HUES48 (cell line): ENCODE results near the gene LRRC47.

Experiments used
- H3K27ac ChIP-seq: one replicate; pipeline ENCODE4 v1.7.0; 2013; ENCODE audit warnings: low read depth, low read length, inconsistent platforms
- H3K27me3 ChIP-seq: 2 replicates; pipeline ENCODE4 v1.6.1; 2013; ENCODE audit warnings: mild to moderate bottlenecking, low read length; ENCODE audit not compliant: control insufficient read depth, insufficient read depth
- H3K36me3 ChIP-seq: 2 replicates; pipeline ENCODE4 v1.6.1; 2013; ENCODE audit warnings: low read length; ENCODE audit not compliant: control insufficient read depth, insufficient read depth
- H3K4me1 ChIP-seq: 2 replicates; pipeline ENCODE4 v1.6.1; 2013; ENCODE audit warnings: mild to moderate bottlenecking, low read length; ENCODE audit not compliant: control insufficient read depth, insufficient read depth
- H3K4me3 ChIP-seq: 2 replicates; pipeline ENCODE4 v1.5.1; 2013; ENCODE audit warnings: mild to moderate bottlenecking, low read depth, low read length
- H3K9ac ChIP-seq: 2 replicates; pipeline ENCODE4 v1.6.1; 2013; ENCODE audit warnings: mild to moderate bottlenecking, low read depth, low read length, moderate library complexity
- H3K9me3 ChIP-seq: 2 replicates; pipeline ENCODE4 v1.6.1; 2013; ENCODE audit warnings: low read length; ENCODE audit not compliant: control insufficient read depth, insufficient read depth

LRRC47 gene

DNA sequence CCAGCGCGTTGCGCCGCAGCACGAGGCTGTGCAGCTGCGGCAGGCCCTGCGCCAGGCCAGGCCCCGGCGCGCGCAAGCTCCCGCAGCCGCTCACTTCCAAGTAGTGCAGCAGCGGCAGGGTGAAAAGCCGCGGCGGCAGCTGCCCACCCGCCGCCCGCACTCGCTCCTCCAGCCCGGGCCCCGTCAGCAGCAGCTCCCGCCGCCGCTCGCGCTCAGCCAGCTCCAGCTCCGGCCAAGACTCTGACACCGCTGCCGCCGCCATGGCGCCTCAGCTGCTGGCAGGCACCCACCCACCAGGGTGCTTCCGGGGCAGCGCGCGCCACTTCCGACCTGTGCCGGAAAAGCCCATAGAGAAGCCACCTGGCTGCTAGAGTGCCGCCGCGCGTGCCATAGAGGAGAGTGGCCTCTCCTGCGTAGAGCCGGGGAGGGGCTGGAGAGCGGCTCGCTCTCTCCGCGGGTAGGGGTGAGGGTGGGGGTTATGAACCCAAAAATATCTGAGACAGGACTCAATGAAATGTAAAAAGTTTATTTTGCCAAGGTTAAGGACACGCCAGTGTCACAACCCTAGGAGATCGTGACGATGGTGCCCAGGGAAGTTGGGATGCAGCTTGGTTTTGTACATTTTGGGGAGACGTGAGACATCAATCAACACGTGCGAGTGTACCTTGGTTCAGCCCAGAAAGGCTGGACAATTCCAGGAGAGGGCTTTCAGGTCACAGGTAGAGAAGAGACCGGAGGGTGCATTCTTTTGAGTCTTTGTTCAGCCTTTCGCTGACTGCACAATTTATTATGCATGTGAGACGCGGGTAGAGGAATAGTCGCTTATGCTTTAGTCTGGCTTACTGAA lies at the start of gene LRRC47:
Gene LRRC47 (minus strand): TSS at position 284 of the 847 bp plus-strand sequence. CDS start 22 bp downstream, at position 262.
- H3K4me1 ChIP-seq, result peaks cover 23% of the 10 kb centered on the region
- peaks cover 7% of the 10 kb centered on the region; the same call in 1 of the 2 replicates for H3K36me3 ChIP-seq
- H3K4me3 ChIP-seq, result peak within 1 kb of the TSS; percentile 84
- H3K27ac ChIP-seq, result peak within 1 kb of the TSS; percentile 66
- peak within 1 kb of the TSS; percentile 73 for H3K9ac ChIP-seq
- no peaks in the 10 kb centered on the region for H3K27me3 ChIP-seq
- no peaks in the 10 kb centered on the region for H3K9me3 ChIP-seq

GRCh38 chr1:3842912-3843311 lies 46.6 kb upstream of the LRRC47 start:
- Histone ChIP-seq H3K27ac (no peak overlapping the region), H3K4me3 (no peak overlapping the region), H3K27me3 (no peaks in the 10 kb centered on the region), H3K9ac (no peak overlapping the region), H3K4me1 (no peaks in the 10 kb centered on the region), H3K36me3 (peaks cover 35% of the 10 kb centered on the region), H3K9me3 (no peaks in the 10 kb centered on the region)

GRCh38 chr1:3841491-3841890 lies 45.2 kb upstream of the LRRC47 start:
- no peaks in the 10 kb centered on the region for H3K9me3 ChIP-seq
- peaks cover 41% of the 10 kb centered on the region for H3K36me3 ChIP-seq
- no peak overlapping the region for H3K9ac ChIP-seq

DNA sequence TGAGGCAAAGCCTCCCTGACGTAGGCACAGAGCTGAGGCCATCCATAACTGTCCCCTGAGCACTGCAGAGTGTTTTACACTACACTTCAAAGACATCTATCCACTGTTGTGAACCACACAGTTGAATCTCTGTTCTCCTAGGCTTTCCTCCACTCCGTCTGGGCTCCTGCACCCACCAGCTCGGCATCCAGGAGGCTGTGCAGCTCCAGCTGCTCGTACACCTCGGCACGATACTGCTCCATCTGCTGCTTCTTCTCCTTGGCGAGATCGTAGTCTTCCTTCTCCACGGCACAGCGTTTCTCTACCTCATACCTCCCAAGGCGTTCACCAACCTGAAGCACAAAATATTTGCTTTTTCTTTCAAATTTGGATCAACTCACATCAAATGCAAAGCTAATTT lies 42.5 kb upstream of the LRRC47 start:
- no peak overlapping the region for H3K27ac ChIP-seq
- H3K36me3 ChIP-seq, result peaks cover 44% of the 10 kb centered on the region
- no peaks in the 10 kb centered on the region for H3K27me3 ChIP-seq
- no peaks in the 10 kb centered on the region for H3K9me3 ChIP-seq
- H3K4me3 ChIP-seq, result no peak overlapping the region
- H3K4me1 ChIP-seq, result no peaks in the 10 kb centered on the region
- no peak overlapping the region for H3K9ac ChIP-seq

More at GRCh38 chr1:3841491-3841890, 45.2 kb upstream of the LRRC47 start:
- no peaks in the 10 kb centered on the region for H3K4me1 ChIP-seq
- H3K4me3 ChIP-seq, result no peak overlapping the region
- H3K27me3 ChIP-seq, result no peaks in the 10 kb centered on the region
- no peak overlapping the region for H3K27ac ChIP-seq

DNA sequence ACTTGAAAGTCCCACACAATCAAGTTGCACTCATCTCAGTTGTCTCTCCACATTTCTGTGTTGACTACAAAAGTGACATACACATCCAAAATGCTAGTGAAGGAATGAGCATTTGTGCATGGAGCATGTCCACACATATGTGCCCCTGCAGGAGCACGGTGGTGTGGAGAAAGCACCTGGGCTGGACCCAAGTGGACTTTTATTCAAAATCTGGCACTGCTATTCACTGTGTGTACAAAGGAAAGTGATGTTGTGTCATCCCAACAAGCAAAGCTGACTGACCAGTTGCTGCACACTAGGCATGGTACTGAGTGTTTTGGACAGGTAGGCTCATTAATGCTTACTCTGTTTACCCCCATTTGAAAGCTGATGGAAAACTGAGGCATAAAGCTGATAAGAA lies 41.4 kb upstream of the LRRC47 start:
- no peaks in the 10 kb centered on the region for H3K27me3 ChIP-seq
- no peak overlapping the region for H3K4me3 ChIP-seq
- no peaks in the 10 kb centered on the region for H3K4me1 ChIP-seq
- no peaks in the 10 kb centered on the region for H3K9me3 ChIP-seq
- H3K9ac ChIP-seq, result no peak overlapping the region
- H3K27ac ChIP-seq, result no peak overlapping the region
- H3K36me3 ChIP-seq, result peaks cover 52% of the 10 kb centered on the region

DNA sequence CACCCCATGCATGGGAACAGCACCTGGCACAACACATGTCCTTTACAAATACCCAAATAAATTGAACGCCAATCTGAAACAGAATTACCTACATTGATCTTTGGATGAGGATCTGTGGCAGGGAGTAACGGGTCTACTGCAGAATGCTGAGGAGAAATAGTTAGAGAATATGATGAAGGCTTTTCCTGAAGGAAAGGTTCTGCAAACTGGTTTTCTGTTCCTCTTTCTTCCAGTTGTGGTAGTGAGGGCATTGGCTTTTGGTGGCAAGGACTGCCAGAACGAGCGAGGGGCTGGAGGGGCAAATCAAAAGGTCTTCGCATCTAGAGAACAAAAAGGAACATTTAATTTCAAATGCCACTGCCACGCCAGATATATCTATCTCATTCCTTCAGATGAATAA lies 40.9 kb upstream of the LRRC47 start:
- no peaks in the 10 kb centered on the region for H3K4me1 ChIP-seq
- H3K36me3 ChIP-seq, result peaks cover 54% of the 10 kb centered on the region
- no peaks in the 10 kb centered on the region for H3K27me3 ChIP-seq
- H3K27ac ChIP-seq, result no peak overlapping the region
- H3K9me3 ChIP-seq, result no peaks in the 10 kb centered on the region
- H3K9ac ChIP-seq, result no peak overlapping the region
- no peak overlapping the region for H3K4me3 ChIP-seq

DNA sequence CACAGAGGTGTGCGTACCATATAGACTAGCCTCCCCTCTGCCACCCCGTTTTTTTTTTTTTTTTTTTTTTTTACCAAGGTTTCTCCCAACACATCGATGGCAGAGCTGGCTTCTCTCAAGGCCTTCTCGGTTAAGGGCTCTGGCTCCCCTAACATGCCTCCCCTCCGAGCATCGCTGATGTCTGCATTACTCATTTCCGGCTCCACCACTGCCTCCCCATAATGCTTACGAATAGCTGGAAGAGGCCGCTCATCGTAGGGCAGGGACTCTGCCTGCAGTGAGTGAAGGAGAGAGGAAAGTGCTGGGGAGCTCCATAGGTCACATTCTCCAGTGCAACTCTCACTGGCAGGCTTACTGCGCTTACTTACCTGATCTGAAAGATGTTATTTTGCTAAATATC lies 40.1 kb upstream of the LRRC47 start:
- Histone ChIP-seq H3K27me3 (no peaks in the 10 kb centered on the region), H3K4me3 (no peak overlapping the region), H3K4me1 (no peaks in the 10 kb centered on the region), H3K9me3 (no peaks in the 10 kb centered on the region), H3K9ac (no peak overlapping the region), H3K27ac (no peak overlapping the region), H3K36me3 (peaks cover 55% of the 10 kb centered on the region)

DNA sequence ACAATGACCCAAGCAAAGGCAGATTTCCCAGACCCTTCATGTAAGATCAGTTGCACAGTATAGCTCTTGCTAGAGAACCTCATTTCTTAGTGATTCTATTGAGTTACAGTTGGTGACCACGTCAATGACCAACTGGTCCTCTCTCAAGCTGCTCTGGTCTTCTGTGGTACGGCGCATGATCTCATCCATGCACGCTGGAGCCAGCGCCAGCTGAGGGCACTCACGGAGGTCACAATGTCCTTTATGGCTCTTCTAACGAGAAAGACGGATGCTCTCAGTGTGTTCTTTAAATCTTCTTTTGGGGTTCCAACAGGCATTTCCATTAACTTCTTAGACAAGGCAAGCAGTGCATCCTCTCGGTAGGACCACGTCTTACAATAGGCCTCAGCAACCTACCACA lies 38.4 kb upstream of the LRRC47 start:
- peaks cover 60% of the 10 kb centered on the region for H3K36me3 ChIP-seq
- H3K27me3 ChIP-seq, result no peaks in the 10 kb centered on the region
- no peak overlapping the region for H3K9ac ChIP-seq
- no peak overlapping the region for H3K4me3 ChIP-seq
- no peak overlapping the region for H3K27ac ChIP-seq
- H3K4me1 ChIP-seq, result no peaks in the 10 kb centered on the region
- no peaks in the 10 kb centered on the region for H3K9me3 ChIP-seq

DNA sequence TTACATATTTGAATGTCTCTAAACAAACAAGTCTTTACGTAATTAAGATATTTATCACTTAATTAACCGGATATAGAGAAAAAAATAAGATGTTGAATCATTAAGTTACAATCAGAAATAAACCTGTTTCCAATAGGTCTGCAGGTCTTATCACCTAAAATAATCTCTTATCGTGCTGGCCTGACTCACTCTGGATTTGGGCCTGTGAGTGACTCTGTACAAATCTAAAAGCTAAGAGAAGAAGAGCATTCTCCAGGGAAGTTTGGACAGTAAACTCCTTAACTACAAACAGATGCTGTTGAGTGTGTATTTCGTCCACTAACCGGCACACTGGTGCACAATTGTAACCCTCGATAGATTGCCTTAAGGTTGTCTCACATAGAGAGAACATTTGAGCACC lies 35.4 kb upstream of the LRRC47 start:
- Histone ChIP-seq H3K27me3 (no peaks in the 10 kb centered on the region), H3K27ac (no peak overlapping the region), H3K36me3 (peaks cover 43% of the 10 kb centered on the region), H3K4me3 (no peak overlapping the region), H3K9me3 (no peaks in the 10 kb centered on the region), H3K4me1 (no peaks in the 10 kb centered on the region), H3K9ac (no peak overlapping the region)

DNA sequence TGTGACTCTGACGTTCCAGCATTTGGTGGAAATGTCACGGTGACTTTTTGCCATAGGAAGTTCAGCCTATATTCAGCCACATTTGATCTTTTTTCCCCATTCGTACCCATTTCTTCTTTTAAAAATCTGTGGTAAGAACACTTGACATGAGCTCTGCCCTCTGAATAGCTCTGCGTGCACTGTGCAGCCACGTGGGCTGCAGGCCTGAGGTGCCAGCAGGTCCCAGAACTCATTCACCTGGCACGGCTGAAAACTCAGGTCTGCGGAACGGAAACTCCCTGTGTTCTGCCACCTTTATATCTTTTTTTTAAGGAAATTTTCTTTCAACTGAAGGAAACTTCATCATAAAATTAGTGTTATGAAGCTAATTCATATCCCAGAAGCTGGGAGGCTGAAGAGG lies 32.1 kb upstream of the LRRC47 start:
- no peaks in the 10 kb centered on the region for H3K27me3 ChIP-seq
- H3K9me3 ChIP-seq, result no peaks in the 10 kb centered on the region
- no peak overlapping the region for H3K9ac ChIP-seq
- no peak overlapping the region for H3K27ac ChIP-seq
- no peak overlapping the region for H3K4me3 ChIP-seq
- no peaks in the 10 kb centered on the region for H3K4me1 ChIP-seq
- H3K36me3 ChIP-seq, result peaks cover 43% of the 10 kb centered on the region

GRCh38 chr1:3827813-3828307 lies 31.6 kb upstream of the LRRC47 start:
- Histone ChIP-seq H3K9ac (no peak overlapping the region), H3K4me1 (no peaks in the 10 kb centered on the region), H3K27me3 (no peaks in the 10 kb centered on the region), H3K9me3 (no peaks in the 10 kb centered on the region), H3K4me3 (no peak overlapping the region), H3K27ac (no peak overlapping the region), H3K36me3 (peaks cover 40% of the 10 kb centered on the region)
